Keratinocyte (primary cell): ENCODE measurements around the gene MAPK1. TPM values are rescaled to one million over a fixed set of nuclear protein-coding genes. Genes with fewer than 3 reads are reported as not detected.
"Not testable (repeated sequence)": the region's sequence is repeated elsewhere in the genome, so short reads cannot be mapped to it uniquely, and the experiment has no call there.

Experiments used
- DNase-seq: peaks from one replicate; pipeline ENCODE4 v3.0.0-alpha.2; 2011; ENCODE audit warnings: low read depth, missing footprints, low spot score
- FAIRE-seq: peaks from 2 replicates; lab custom pipeline; 2011; peaks lifted over from hg19 to GRCh38; lab: Jason Lieb, UNC
- H2AFZ ChIP-seq: 2 replicates; pipeline ENCODE4 v1.6.0; 2012; ENCODE audit warnings: low read length, control low read depth, inconsistent platforms; ENCODE audit not compliant: control insufficient read depth
- H3K27ac ChIP-seq: 2 replicates; pipeline ENCODE4 v1.5.1; 2011; ENCODE audit warnings: low read length; ENCODE audit not compliant: control insufficient read depth, insufficient read depth
- H3K27me3 ChIP-seq: 3 replicates; pipeline ENCODE4 v1.6.0; 2011; ENCODE audit warnings: low read length; ENCODE audit not compliant: control insufficient read depth, insufficient read depth; ENCODE audit errors: extremely low read depth
- H3K36me3 ChIP-seq, 2 experiments: 2 replicates in 1 of 2; 3 replicates in 1 of 2; pipeline ENCODE4 v1.5.1; 2011; ENCODE audit warnings: low read length in 2 of 2, mild to moderate bottlenecking in 1 of 2; ENCODE audit not compliant: control insufficient read depth in 2 of 2, insufficient read depth in 2 of 2; ENCODE audit errors: extremely low read depth in 1 of 2
- H3K4me1 ChIP-seq: 3 replicates; pipeline ENCODE4 v1.5.1; 2011; ENCODE audit warnings: low read length; ENCODE audit not compliant: control insufficient read depth, insufficient read depth; ENCODE audit errors: extremely low read depth
- H3K4me2 ChIP-seq: 3 replicates; pipeline ENCODE4 v1.6.0; 2011; ENCODE audit warnings: low read depth, low read length; ENCODE audit not compliant: control insufficient read depth, insufficient read depth; ENCODE audit errors: extremely low read depth
- H3K4me3 ChIP-seq, 3 experiments: fragments of 200-600 bp in 1 of 3; sonication (generic) in 1 of 3; 2 replicates in 2 of 3; 3 replicates in 1 of 3; pipeline ENCODE4 v1.5.1; 2011 to 2016; ENCODE audit warnings: low read length in 3 of 3, mild to moderate bottlenecking in 3 of 3, control low read depth in 2 of 3, inconsistent platforms in 1 of 3, low read depth in 1 of 3, mixed read lengths in 1 of 3, mixed run types in 1 of 3, moderate library complexity in 1 of 3; ENCODE audit not compliant: control insufficient read depth in 2 of 3, insufficient read depth in 2 of 3; ENCODE audit errors: extremely low read depth in 1 of 3
- H3K79me2 ChIP-seq: 2 replicates; pipeline ENCODE4 v1.6.0; 2012; ENCODE audit warnings: low read length; ENCODE audit not compliant: control insufficient read depth, insufficient read depth
- H3K9ac ChIP-seq: 3 replicates; pipeline ENCODE4 v1.6.0; 2011; ENCODE audit warnings: low read length; ENCODE audit not compliant: control insufficient read depth, insufficient read depth; ENCODE audit errors: extremely low read depth
- H3K9me1 ChIP-seq: 3 replicates; pipeline ENCODE4 v1.6.0; 2011; ENCODE audit warnings: low read length; ENCODE audit not compliant: control insufficient read depth, insufficient read depth; ENCODE audit errors: extremely low read depth
- H3K9me3 ChIP-seq: 2 replicates; pipeline ENCODE4 v1.5.1; 2012; ENCODE audit warnings: low read depth, low read length; ENCODE audit not compliant: control insufficient read depth
- H4K20me1 ChIP-seq: 3 replicates; pipeline ENCODE4 v1.6.0; 2011; ENCODE audit warnings: low read length; ENCODE audit not compliant: control insufficient read depth, insufficient read depth; ENCODE audit errors: extremely low read depth
- CTCF ChIP-seq, 3 experiments: IDR thresholded peaks in 1 of 3; conservative IDR thresholded peaks in 1 of 3; optimal IDR thresholded peaks in 1 of 3; 2 replicates in 2 of 3; 3 replicates in 1 of 3; pipeline versions ENCODE3 to v1.5.1; 2011; ENCODE audit warnings: low read length in 3 of 3, mild to moderate bottlenecking in 3 of 3, moderate library complexity in 2 of 3, control low read depth in 1 of 3, inconsistent platforms in 1 of 3; ENCODE audit not compliant: insufficient read depth in 2 of 3; ENCODE audit errors: extremely low read depth in 1 of 3
- EZH2 ChIP-seq: IDR thresholded peaks from one replicate; pipeline ENCODE4 v1.6.1; 2012; ENCODE audit warnings: inconsistent platforms, mild to moderate bottlenecking, low read length, moderate library complexity
- dilution Hi-C: fragments of 300-500 bp; cut with MboI; formaldehyde crosslinking; loops from one replicate; pipeline ENCODE4 v1.7.0; 2020; ENCODE audit warnings: low sequenced_read_pairs; ENCODE audit not compliant: extremely low pct_ligation_motif_present
- polyA plus RNA-seq, 5 experiments: library from polyadenylated mRNA; depleted of rRNA in 3 of 5; stranded (reverse) in 3 of 5; stranded (forward) in 1 of 5; unstranded in 1 of 5; fragments of >200 nt; gene quantifications; 1 replicate in 1 of 5; 2 replicates in 3 of 5; 3 replicates in 1 of 5; pipeline versions ENCODE4 v1.2.1 to v1.2.3, GENCODE V29; 2011 to 2012; ENCODE audit warnings: missing spikeins in 2 of 5, low read depth in 1 of 5, low replicate concordance in 1 of 5

MAPK1 gene
- polyA plus RNA-seq, 1 donor (not counting 4 experiments of a cell fraction or from before 2014, with no cell fraction given) = 136 TPM

GRCh38 chr22:21818487-21819182, 48.8 kb downstream of the MAPK1 start:
- H3K27ac ChIP-seq = no peak overlapping the region
- no peaks in the 10 kb centered on the region for H3K27me3 ChIP-seq
- no peak overlapping the region for H3K4me2 ChIP-seq
- peaks cover 6% of the 10 kb centered on the region for H3K9me1 ChIP-seq
- no peak for FAIRE-seq
- DNase-seq = no peak
- H3K36me3 ChIP-seq = no peaks in the 10 kb centered on the region
- no peak overlapping the region for H3K4me3 ChIP-seq
- H3K9ac ChIP-seq = no peak overlapping the region
- peaks cover 18% of the 10 kb centered on the region for H4K20me1 ChIP-seq
- H3K9me3 ChIP-seq = no peaks in the 10 kb centered on the region
- dilution Hi-C loops = no loop called here
- H3K79me2 ChIP-seq = peaks cover 83% of the 10 kb centered on the region
- H3K4me1 ChIP-seq = peaks cover 22% of the 10 kb centered on the region
- H2AFZ ChIP-seq = no peak overlapping the region
- TF ChIP-seq EZH2 (no peak), CTCF (optimal IDR thresholded peaks at IDR 0.05 in 1 of 3, IDR thresholded peaks at IDR 0.05 in 1 of 3, conservative IDR thresholded peaks at IDR 0.05 in 1 of 3; ENCODE audit: extremely low read depth in 1 of 3, insufficient read depth in 2 of 3, low read length in 3 of 3) (no peak)

- peaks cover 81% of the 10 kb centered on the region for H3K79me2 ChIP-seq
- dilution Hi-C loops, DNase-seq, H3K27me3 ChIP-seq, H3K36me3 ChIP-seq, H2AFZ ChIP-seq, H3K9me1 ChIP-seq, FAIRE-seq, H3K9me3 ChIP-seq: not testable (repeated sequence)
- peak overlapping the region; percentile 58 for H3K9ac ChIP-seq
- peaks cover 22% of the 10 kb centered on the region for H3K4me1 ChIP-seq
- H3K4me2 ChIP-seq = peak overlapping the region; percentile 70
- H3K27ac ChIP-seq = peak overlapping the region; percentile 74
- H4K20me1 ChIP-seq = peaks cover 18% of the 10 kb centered on the region
- H3K4me3 ChIP-seq = peak overlapping the region in 1 of 3 experiments; percentile 47
Measured at GRCh38 chr22:21817497-21817853, 50.0 kb downstream of the MAPK1 start.
